Stomach (tissue), 4 donors: ENCODE data around the gene AGER.

Experiments used
- CTCF ChIP-seq, 7 experiments: fragments of 450-650 bp in 4 of 7; fragments of 200-600 bp in 3 of 7; sonication (generic) in 3 of 7; IDR thresholded peaks; one replicate each; pipeline ENCODE4 v1.5.1; 2016 to 2019; ENCODE audit warnings: antibody characterized with exemption in 7 of 7, control low read depth in 2 of 7, mild to moderate bottlenecking in 1 of 7
- EP300 ChIP-seq: sonication (generic); formaldehyde crosslinking; IDR thresholded peaks from one replicate; pipeline ENCODE4 v1.6.1; 2017; ENCODE audit warnings: antibody characterized with exemption
- POLR2A ChIP-seq, 4 donors: fragments of 450-650 bp; IDR thresholded peaks; one replicate each; pipeline ENCODE4 v1.6.1; 2016; ENCODE audit warnings: antibody characterized with exemption in 4 of 4, control low read depth in 2 of 4, mild to moderate bottlenecking in 1 of 4, moderate library complexity in 1 of 4

DNA sequence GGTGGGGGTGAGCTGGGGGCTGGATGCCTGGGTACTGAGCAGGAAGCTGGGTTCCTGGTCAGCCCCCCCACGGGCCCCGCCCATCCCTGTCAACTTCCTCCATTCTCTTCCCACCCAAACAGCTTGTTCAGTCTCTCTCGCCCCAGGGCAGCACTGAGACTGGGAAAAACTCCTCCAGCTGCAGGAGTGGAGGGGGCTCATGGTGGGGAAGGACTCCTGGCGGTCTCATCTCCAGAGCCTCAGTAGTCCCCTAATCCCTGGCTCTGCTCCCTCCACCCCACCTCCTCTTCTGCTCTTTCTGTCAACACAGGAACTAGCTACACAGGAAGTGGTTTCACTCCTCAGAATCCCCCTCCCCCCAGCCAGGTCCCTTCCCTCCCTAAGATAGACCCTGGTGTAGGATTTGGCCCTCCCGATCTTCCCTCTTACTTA lies 8.6 kb upstream of the AGER start, which contains the start of gene GPSM3:
- TF ChIP-seq CTCF (IDR thresholded peaks at IDR 0.05) (no peak), POLR2A (IDR thresholded peaks at IDR 0.05) (no peak), EP300 (no peak)
